ENCODE data around the gene LRRK1.

- TF ChIP-seq, protein P1, sequence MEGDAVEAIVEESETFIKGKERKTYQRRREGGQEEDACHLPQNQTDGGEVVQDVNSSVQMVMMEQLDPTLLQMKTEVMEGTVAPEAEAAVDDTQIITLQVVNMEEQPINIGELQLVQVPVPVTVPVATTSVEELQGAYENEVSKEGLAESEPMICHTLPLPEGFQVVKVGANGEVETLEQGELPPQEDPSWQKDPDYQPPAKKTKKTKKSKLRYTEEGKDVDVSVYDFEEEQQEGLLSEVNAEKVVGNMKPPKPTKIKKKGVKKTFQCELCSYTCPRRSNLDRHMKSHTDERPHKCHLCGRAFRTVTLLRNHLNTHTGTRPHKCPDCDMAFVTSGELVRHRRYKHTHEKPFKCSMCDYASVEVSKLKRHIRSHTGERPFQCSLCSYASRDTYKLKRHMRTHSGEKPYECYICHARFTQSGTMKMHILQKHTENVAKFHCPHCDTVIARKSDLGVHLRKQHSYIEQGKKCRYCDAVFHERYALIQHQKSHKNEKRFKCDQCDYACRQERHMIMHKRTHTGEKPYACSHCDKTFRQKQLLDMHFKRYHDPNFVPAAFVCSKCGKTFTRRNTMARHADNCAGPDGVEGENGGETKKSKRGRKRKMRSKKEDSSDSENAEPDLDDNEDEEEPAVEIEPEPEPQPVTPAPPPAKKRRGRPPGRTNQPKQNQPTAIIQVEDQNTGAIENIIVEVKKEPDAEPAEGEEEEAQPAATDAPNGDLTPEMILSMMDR (IDR thresholded peaks at IDR 0.05): no peak
- TF ChIP-seq JUN (IDR thresholded peaks at IDR 0.05) (no peak), ZSCAN20 (CRISPR knock-in tag; IDR thresholded peaks at IDR 0.05) (no peak), RARB (CRISPR knock-in tag; IDR thresholded peaks at IDR 0.05) (no peak), JUNB (IDR thresholded peaks at IDR 0.05) (no peak), POLR2A (IDR thresholded peaks at IDR 0.05; ENCODE audit: low read length) (no peak)
Observed at GRCh38 chr15:101004986-101005747, 86.0 kb downstream of the LRRK1 start.

All from A549 (cell line).